ENCODE measurements around the gene TNKS1BP1.
"Not testable (repeated sequence)": the region's sequence is repeated elsewhere in the genome, so short reads cannot be mapped to it uniquely, and the experiment has no call there.

- TF ChIP-seq, protein P1, sequence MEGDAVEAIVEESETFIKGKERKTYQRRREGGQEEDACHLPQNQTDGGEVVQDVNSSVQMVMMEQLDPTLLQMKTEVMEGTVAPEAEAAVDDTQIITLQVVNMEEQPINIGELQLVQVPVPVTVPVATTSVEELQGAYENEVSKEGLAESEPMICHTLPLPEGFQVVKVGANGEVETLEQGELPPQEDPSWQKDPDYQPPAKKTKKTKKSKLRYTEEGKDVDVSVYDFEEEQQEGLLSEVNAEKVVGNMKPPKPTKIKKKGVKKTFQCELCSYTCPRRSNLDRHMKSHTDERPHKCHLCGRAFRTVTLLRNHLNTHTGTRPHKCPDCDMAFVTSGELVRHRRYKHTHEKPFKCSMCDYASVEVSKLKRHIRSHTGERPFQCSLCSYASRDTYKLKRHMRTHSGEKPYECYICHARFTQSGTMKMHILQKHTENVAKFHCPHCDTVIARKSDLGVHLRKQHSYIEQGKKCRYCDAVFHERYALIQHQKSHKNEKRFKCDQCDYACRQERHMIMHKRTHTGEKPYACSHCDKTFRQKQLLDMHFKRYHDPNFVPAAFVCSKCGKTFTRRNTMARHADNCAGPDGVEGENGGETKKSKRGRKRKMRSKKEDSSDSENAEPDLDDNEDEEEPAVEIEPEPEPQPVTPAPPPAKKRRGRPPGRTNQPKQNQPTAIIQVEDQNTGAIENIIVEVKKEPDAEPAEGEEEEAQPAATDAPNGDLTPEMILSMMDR (IDR thresholded peaks at IDR 0.05), result not testable (repeated sequence)
- TF ChIP-seq POLR2A (IDR thresholded peaks at IDR 0.05), result not testable (repeated sequence)
Measured at GRCh38 chr11:57361420-57361819, 36.7 kb upstream of the TNKS1BP1 start.

Measured in thyroid gland (tissue), 4 donors.